OCI-LY1 (cell line): ENCODE data around the gene SMIM10L1.

Experiments used
- H2AFZ ChIP-seq: fragments of 200-600 bp; sonication (generic), shearing (Covaris generic); 2 replicates; pipeline ENCODE4 v1.6.0; 2014; ENCODE audit warnings: antibody characterized with exemption, mild to moderate bottlenecking, low read length
- H3F3A ChIP-seq: fragments of 200-600 bp; sonication (generic), shearing (Covaris generic); 2 replicates; pipeline ENCODE4 v1.6.0; 2014; ENCODE audit warnings: mild to moderate bottlenecking, antibody characterized with exemption, low read length, moderate library complexity; ENCODE audit not compliant: insufficient read depth
- H3K27ac ChIP-seq: fragments of 200-600 bp; sonication (generic); 2 replicates; pipeline ENCODE4 v1.5.1; 2014; ENCODE audit warnings: low read length, mixed run types, mild to moderate bottlenecking, low read depth; ENCODE audit not compliant: poor library complexity, severe bottlenecking
- H3K27me3 ChIP-seq: fragments of 200-600 bp; sonication (generic); 2 replicates; pipeline ENCODE4 v1.6.0; 2014; ENCODE audit warnings: antibody characterized with exemption, mild to moderate bottlenecking, low read length, moderate library complexity; ENCODE audit not compliant: insufficient read depth
- H3K36me3 ChIP-seq: fragments of 200-600 bp; sonication (generic); 2 replicates; pipeline ENCODE4 v1.6.1; 2014; ENCODE audit warnings: mild to moderate bottlenecking, antibody characterized with exemption, low read length, moderate library complexity, mixed read lengths; ENCODE audit not compliant: insufficient read depth
- H3K4me1 ChIP-seq: fragments of 200-600 bp; sonication (generic); 2 replicates; pipeline ENCODE4 v1.5.1; 2014; ENCODE audit warnings: mild to moderate bottlenecking, low read length, moderate library complexity; ENCODE audit not compliant: insufficient read depth, severe bottlenecking
- H3K4me2 ChIP-seq: fragments of 200-600 bp; sonication (generic), shearing (Covaris generic); 2 replicates; pipeline ENCODE4 v1.6.1; 2014; ENCODE audit warnings: low read length
- H3K4me3 ChIP-seq: fragments of 200-600 bp; sonication (generic); 2 replicates; pipeline ENCODE4 v1.5.1; 2014; ENCODE audit warnings: low read length, low read depth, mild to moderate bottlenecking, mixed read lengths; ENCODE audit not compliant: poor library complexity, severe bottlenecking
- H3K79me2 ChIP-seq: fragments of 200-600 bp; shearing (Covaris generic); 2 replicates; pipeline ENCODE4 v1.6.1; 2016; ENCODE audit warnings: mixed run types, low read length, mixed read lengths; ENCODE audit not compliant: insufficient read depth
- H3K9ac ChIP-seq: fragments of 200-600 bp; sonication (generic), shearing (Covaris generic); 2 replicates; pipeline ENCODE4 v1.6.1; 2014; ENCODE audit warnings: mild to moderate bottlenecking, low read length, mixed read lengths
- H3K9me2 ChIP-seq: fragments of 200-600 bp; sonication (generic), shearing (Covaris generic); 2 replicates; pipeline ENCODE4 v1.6.1; 2014; ENCODE audit warnings: low read depth, mild to moderate bottlenecking, low read length, mixed read lengths
- H3K9me3 ChIP-seq: fragments of 200-600 bp; shearing (Covaris generic); 2 replicates; pipeline ENCODE4 v1.6.1; 2014; ENCODE audit warnings: low read length, mixed read lengths
- H4K20me1 ChIP-seq: fragments of 200-600 bp; sonication (generic), shearing (Covaris generic); 2 replicates; pipeline ENCODE4 v1.6.0; 2016; ENCODE audit warnings: mild to moderate bottlenecking, low read length; ENCODE audit not compliant: insufficient read depth
- EZH2 ChIP-seq: fragments of 200-600 bp; sonication (generic), shearing (Covaris generic); IDR thresholded peaks from 2 replicates; pipeline ENCODE4 v1.8.0; 2017; ENCODE audit warnings: borderline replicate concordance, mixed run types, mild to moderate bottlenecking, antibody characterized with exemption, low read length, moderate library complexity, mixed read lengths
- TF ChIP-seq, protein P1 (sequence below): fragments of 200-600 bp; sonication (generic), shearing (Covaris generic); IDR thresholded peaks from 2 replicates; pipeline ENCODE4 v1.5.1; 2017; ENCODE audit warnings: mild to moderate bottlenecking, antibody characterized with exemption, low read length, moderate library complexity, mixed read lengths

Gene SMIM10L1

DNA sequence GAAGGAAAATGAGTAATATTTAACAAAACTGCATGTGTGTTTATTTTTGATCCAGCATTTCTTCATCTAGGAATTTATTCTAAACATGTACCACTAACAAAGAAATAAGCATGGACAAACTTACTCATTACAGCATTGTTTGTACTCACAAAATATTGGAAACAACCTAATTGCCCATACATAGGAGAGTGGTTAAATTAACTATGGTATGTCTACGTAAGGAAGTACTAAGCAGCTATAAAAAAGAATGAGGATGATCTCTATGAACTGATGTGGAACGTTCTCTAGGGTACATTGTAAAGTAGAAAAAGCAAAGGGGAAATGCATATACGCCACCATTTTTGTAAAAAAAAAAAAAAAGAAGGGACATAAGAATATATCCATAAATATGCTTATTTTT lies 33.2 kb downstream of the SMIM10L1 start:
- TF ChIP-seq, protein P1, sequence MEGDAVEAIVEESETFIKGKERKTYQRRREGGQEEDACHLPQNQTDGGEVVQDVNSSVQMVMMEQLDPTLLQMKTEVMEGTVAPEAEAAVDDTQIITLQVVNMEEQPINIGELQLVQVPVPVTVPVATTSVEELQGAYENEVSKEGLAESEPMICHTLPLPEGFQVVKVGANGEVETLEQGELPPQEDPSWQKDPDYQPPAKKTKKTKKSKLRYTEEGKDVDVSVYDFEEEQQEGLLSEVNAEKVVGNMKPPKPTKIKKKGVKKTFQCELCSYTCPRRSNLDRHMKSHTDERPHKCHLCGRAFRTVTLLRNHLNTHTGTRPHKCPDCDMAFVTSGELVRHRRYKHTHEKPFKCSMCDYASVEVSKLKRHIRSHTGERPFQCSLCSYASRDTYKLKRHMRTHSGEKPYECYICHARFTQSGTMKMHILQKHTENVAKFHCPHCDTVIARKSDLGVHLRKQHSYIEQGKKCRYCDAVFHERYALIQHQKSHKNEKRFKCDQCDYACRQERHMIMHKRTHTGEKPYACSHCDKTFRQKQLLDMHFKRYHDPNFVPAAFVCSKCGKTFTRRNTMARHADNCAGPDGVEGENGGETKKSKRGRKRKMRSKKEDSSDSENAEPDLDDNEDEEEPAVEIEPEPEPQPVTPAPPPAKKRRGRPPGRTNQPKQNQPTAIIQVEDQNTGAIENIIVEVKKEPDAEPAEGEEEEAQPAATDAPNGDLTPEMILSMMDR, result no peak
- no peak for TF ChIP-seq EZH2
- H3F3A ChIP-seq, result no peaks in the 10 kb centered on the region
- H2AFZ ChIP-seq, result no peak overlapping the region
- H3K36me3 ChIP-seq, result no peaks in the 10 kb centered on the region
- no peaks in the 10 kb centered on the region for H3K4me1 ChIP-seq
- H3K9ac ChIP-seq, result no peak overlapping the region
- no peaks in the 10 kb centered on the region for H4K20me1 ChIP-seq
- H3K27me3 ChIP-seq, result no peaks in the 10 kb centered on the region
- no peak overlapping the region for H3K27ac ChIP-seq
- no peaks in the 10 kb centered on the region for H3K9me2 ChIP-seq
- no peaks in the 10 kb centered on the region for H3K79me2 ChIP-seq
- no peaks in the 10 kb centered on the region for H3K9me3 ChIP-seq
- H3K4me2 ChIP-seq, result no peak overlapping the region
- no peak overlapping the region for H3K4me3 ChIP-seq

DNA sequence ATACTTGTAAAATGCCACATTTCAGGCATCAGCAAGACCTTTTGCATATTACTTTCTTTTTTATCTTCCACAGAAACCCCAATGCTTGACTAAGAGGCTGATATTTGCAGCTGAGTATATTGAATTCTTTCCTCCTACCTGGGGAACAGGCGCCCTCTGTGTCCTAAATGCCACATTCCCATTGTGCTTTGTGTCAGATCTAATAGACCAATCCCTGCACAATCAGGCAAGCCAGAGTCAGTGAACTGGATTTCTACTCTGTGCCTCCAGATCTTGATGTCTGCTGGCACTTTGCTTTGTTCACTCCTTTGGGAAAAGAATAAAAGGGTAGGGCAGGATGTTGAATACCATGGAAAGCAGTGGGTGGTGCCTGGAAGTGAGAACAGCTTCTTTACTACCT lies 38.1 kb downstream of the SMIM10L1 start:
- no peaks in the 10 kb centered on the region for H3K36me3 ChIP-seq
- no peaks in the 10 kb centered on the region for H3K27me3 ChIP-seq
- H2AFZ ChIP-seq, result no peak overlapping the region
- H4K20me1 ChIP-seq, result no peaks in the 10 kb centered on the region
- no peaks in the 10 kb centered on the region for H3K79me2 ChIP-seq
- H3K9me2 ChIP-seq, result no peaks in the 10 kb centered on the region
- H3K9ac ChIP-seq, result no peak overlapping the region
- no peak overlapping the region for H3K4me3 ChIP-seq
- no peaks in the 10 kb centered on the region for H3K9me3 ChIP-seq
- H3K4me2 ChIP-seq, result no peak overlapping the region
- H3K4me1 ChIP-seq, result no peaks in the 10 kb centered on the region
- no peaks in the 10 kb centered on the region for H3F3A ChIP-seq
- no peak for TF ChIP-seq EZH2
- TF ChIP-seq, protein P1, result peak; percentile 18; the same call in 1 of the 2 replicates
- H3K27ac ChIP-seq, result no peak overlapping the region
